A673 (cell line): ENCODE data around the gene CLASP2.
"Not testable (repeated sequence)": the region's sequence is repeated elsewhere in the genome, so short reads cannot be mapped to it uniquely, and the experiment has no call there.

Experiments
- CTCF ChIP-seq: fragments of 300-800, 200-600 bp; sonication (generic); conservative IDR thresholded peaks from 2 replicates; pipeline ENCODE4 v1.5.1; 2017; ENCODE audit warnings: low read depth, mild to moderate bottlenecking, antibody characterized with exemption, low read length, moderate library complexity, mixed read lengths
- EZH2 ChIP-seq: fragments of 200-600 bp; sonication (generic); IDR thresholded peaks from 2 replicates; pipeline ENCODE4 v1.6.1; 2017; ENCODE audit warnings: borderline replicate concordance, low read depth, mild to moderate bottlenecking, mixed read lengths, antibody characterized with exemption, low read length; ENCODE audit not compliant: poor library complexity, severe bottlenecking

- TF ChIP-seq CTCF, EZH2: not testable (repeated sequence)
These were observed 67.0 kb downstream of the CLASP2 start for GRCh38 chr3:33651101-33651500.
